Activated CD4-positive, alpha-beta T cell treated with anti-CD3 and anti-CD28 coated beads, Interleukin-2, amount 10 ng/mL, durations not matched to agents 7 days and 5 days (primary cell): Measurements from ENCODE around the gene HTR5A. TPM values are rescaled to one million over a fixed set of nuclear protein-coding genes. Genes with fewer than 3 reads are reported as not detected.

Source experiments
- CTCF ChIA-PET: fragments of 350-600 bp; sonication (Branson Sonifier 250); formaldehyde crosslinking; loops from one replicate; lab custom pipeline; 2021; ENCODE audit warnings: antibody characterized with exemption; lab: Charles Lee
- POLR2A ChIA-PET: fragments of 350-600 bp; sonication (Branson Sonifier 250); formaldehyde crosslinking; loops from one replicate; lab custom pipeline; 2021; ENCODE audit warnings: antibody characterized with exemption; lab: Charles Lee
- DNase-seq: peaks from one replicate; pipeline ENCODE4 v3.0.0-alpha.2; 2020
- H3K27ac Mint-ChIP-seq: one replicate; pipeline ENCODE4 v1.8.0; 2021; ENCODE audit warnings: mild to moderate bottlenecking, moderate library complexity, mixed read lengths
- H3K27me3 Mint-ChIP-seq: one replicate; pipeline ENCODE4 v1.8.0; 2021; ENCODE audit warnings: mixed read lengths
- H3K36me3 Mint-ChIP-seq: one replicate; pipeline ENCODE4 v1.8.0; 2021; ENCODE audit warnings: low read depth, mixed read lengths
- H3K4me1 Mint-ChIP-seq: one replicate; pipeline ENCODE4 v1.8.0; 2021; ENCODE audit warnings: mixed read lengths
- H3K4me3 Mint-ChIP-seq: one replicate; pipeline ENCODE4 v1.8.0; 2021; ENCODE audit warnings: mild to moderate bottlenecking, moderate library complexity, mixed read lengths
- H3K9me3 Mint-ChIP-seq: one replicate; pipeline ENCODE4 v1.8.0; 2021; ENCODE audit warnings: mixed read lengths
- total RNA-seq, 2 experiments: library from RNA; stranded (reverse); gene quantifications; one replicate each; pipeline ENCODE4 v1.2.3, GENCODE V29; 2021

Gene HTR5A
- total RNA-seq, 2 experiments from 2014 or later: not detected

DNA sequence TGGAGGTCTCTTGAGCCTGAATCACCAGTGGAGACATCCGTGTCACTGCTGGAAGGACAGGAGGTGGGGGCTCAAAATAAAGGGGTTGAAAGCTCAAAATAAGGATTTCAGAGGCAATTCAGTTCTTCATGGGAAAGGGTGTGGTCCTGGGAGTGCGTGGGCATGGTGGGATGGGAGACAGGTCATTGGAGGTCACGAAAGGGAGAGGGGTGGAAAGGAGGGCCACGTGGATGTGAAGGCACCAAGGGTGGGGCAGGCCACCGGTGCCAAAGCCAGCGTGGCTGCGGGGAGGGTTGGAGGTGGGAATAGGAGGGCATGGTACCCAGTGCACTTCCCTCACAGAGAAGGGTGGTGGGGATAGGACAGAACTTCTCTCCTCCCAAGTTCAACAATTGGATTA, 59.7 kb downstream of the HTR5A start:
- H3K4me1 Mint-ChIP-seq: no peaks in the 10 kb centered on the region
- peaks cover 5% of the 10 kb centered on the region for H3K27me3 Mint-ChIP-seq
- H3K27ac Mint-ChIP-seq: no peak overlapping the region
- no peak for DNase-seq
- no peaks in the 10 kb centered on the region for H3K9me3 Mint-ChIP-seq
- ChIA-PET CTCF (no interaction called here), POLR2A (no interaction called here)
- H3K36me3 Mint-ChIP-seq: no peaks in the 10 kb centered on the region
- no peak overlapping the region for H3K4me3 Mint-ChIP-seq

DNA sequence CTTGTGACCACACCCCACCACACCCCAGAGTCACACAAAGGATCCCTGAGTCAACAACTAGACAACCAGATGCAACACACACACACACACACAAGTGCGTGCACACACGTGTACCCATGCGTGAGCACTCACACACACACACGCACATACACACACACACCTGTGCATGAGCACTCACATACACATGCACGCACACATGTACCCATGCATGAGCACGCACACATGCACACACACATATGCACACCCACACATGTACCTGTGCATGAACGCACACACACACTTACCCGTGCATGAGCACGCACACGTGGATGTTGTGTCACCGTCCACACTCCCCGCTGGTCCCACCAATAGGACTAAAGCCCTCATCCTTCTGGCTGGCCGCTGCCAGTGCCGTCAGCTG, 60.4 kb downstream of the HTR5A start:
- Mint-ChIP-seq H3K27me3 (peaks cover 5% of the 10 kb centered on the region), H3K4me1 (no peaks in the 10 kb centered on the region), H3K9me3 (no peaks in the 10 kb centered on the region), H3K36me3 (no peaks in the 10 kb centered on the region), H3K27ac (no peak overlapping the region), H3K4me3 (no peak overlapping the region)
- POLR2A ChIA-PET: no interaction called here
- DNase-seq: no peak
- CTCF ChIA-PET: no interaction called here

DNA sequence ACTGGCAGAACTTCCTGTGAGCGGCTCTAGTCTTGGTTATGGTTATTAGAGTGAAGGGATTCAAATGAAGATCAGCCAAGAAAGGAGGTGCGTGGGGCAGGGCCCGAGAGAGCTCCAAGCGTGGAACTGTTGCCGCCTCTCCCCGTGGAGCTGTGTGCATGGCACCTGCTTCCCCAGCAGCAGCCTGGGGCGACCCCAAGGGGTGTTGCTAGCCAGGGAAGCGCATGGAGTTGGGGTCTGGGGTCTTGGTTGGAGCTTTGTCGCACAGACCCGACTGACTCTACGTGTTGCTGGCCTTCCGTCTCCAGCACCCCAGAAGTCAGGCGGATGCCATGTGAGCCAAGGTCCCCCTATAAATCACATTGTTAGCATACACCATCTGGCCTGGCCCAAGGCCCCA, 61.0 kb downstream of the HTR5A start:
- no peak for DNase-seq
- no peak overlapping the region for H3K27ac Mint-ChIP-seq
- H3K36me3 Mint-ChIP-seq: no peaks in the 10 kb centered on the region
- ChIA-PET POLR2A (no interaction called here), CTCF (no interaction called here)
- H3K4me1 Mint-ChIP-seq: no peaks in the 10 kb centered on the region
- no peak overlapping the region for H3K4me3 Mint-ChIP-seq
- peaks cover 4% of the 10 kb centered on the region for H3K27me3 Mint-ChIP-seq
- no peaks in the 10 kb centered on the region for H3K9me3 Mint-ChIP-seq

DNA sequence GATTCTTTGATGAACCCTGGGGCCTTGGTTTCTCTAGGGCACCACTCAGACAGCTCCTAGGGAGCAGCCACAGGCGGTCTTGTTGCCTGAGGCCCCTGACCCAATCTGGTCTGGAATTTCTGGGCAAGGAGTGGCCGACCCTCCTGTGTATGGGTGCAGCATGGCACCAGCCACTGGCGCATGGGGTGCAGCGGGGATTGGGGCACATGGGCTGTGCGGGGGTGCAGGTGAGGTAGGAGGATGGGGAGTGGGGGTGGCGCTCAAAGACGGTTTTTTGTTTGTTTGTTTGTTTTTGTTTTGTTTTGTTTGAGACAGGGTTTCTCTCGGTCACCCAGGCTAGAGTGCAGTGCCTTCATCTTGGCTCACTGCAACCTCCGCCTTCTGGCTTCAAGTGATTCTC, 62.3 kb downstream of the HTR5A start:
- H3K27me3 Mint-ChIP-seq: no peaks in the 10 kb centered on the region

DNA sequence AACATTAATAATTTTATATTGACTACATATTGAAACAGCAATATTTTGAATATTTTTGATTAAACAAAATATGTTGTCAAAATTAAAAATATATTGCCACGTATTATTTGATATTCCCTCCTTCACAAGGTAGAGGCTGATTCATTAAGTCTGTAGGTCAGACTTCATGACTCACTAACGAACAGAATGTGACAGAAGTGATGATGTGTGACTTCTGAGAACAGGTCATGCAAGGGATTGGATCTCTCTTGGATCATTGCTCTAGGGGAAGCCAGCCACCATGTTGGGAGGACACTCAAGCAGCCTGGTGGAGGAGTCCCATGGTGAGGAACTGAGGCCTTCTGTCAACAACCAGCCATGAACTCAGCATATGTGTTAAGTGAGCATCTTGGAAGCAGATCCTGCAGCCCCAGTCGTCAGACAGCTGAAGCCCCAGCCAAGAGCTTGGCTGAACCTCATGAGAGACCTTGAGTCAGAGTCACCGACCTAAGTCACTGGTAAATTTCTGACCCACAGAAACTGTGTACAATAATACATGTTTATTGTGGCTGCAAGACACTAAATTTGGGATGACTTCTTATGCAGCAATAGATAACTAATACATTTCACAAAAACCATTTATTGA, 66.6 kb downstream of the HTR5A start:
- no peak for DNase-seq
- ChIA-PET POLR2A (no interaction called here), CTCF (no interaction called here)
- Mint-ChIP-seq H3K27ac (no peak overlapping the region), H3K4me1 (no peaks in the 10 kb centered on the region), H3K27me3 (no peaks in the 10 kb centered on the region), H3K36me3 (no peaks in the 10 kb centered on the region), H3K9me3 (no peaks in the 10 kb centered on the region), H3K4me3 (no peak overlapping the region)

More for the DNA sequence above, 62.3 kb downstream of the HTR5A start:
- Mint-ChIP-seq H3K36me3 (no peaks in the 10 kb centered on the region), H3K27ac (no peak overlapping the region), H3K9me3 (no peaks in the 10 kb centered on the region), H3K4me1 (no peaks in the 10 kb centered on the region), H3K4me3 (no peak overlapping the region)
- no peak for DNase-seq
- ChIA-PET POLR2A (no interaction called here), CTCF (no interaction called here)

Other genes starting within 250 kb of the HTR5A start
- gene PAXIP1, start 67.2 kb upstream of the HTR5A start, total RNA-seq: 10 to 100 TPM; 30.4 to 32.7 TPM
- gene INSIG1, start 227.6 kb downstream of the HTR5A start, total RNA-seq: 10 to 100 TPM; 69.3 to 71.2 TPM